ENCODE results near the gene KANK2. TPM values are rescaled to one million over a fixed set of nuclear protein-coding genes. Genes with fewer than 3 reads are reported as not detected.

KANK2 gene
- total and polyA plus RNA-seq, 2 of the 13 experiments (the other 11 are each of a cell fraction or from before 2014, with no cell fraction given): 5.7 to 12.9 TPM

- Histone ChIP-seq H3K4me3 (replicated peaks in 1 of 3; ENCODE audit: insufficient read depth in 1 of 3, low read depth in 2 of 3, low read length in 3 of 3) (no peak overlapping the region), H4K20me1 (ENCODE audit: insufficient read depth, low read length) (no peaks in the 10 kb centered on the region), H3K27ac (ENCODE audit: extremely low read length, insufficient read depth, low read length) (no peak overlapping the region), H3K9ac (ENCODE audit: insufficient read depth, low read depth, low read length) (no peak overlapping the region), H2AFZ (ENCODE audit: low read length) (no peak overlapping the region), H3K9me3 (ENCODE audit: low read length) (no peaks in the 10 kb centered on the region), H3K4me2 (ENCODE audit: low read depth, low read length) (no peak overlapping the region), H3K79me2 (ENCODE audit: insufficient read depth, low read length) (no peaks in the 10 kb centered on the region), H3K36me3 (replicated peaks in 1 of 2; ENCODE audit: control insufficient read depth in 1 of 2, insufficient read depth in 2 of 2, low read length in 2 of 2) (peaks cover 2 to 15% of the 10 kb centered on the region in 2 experiments; a peak in 3 of 5 replicates), H3K27me3 (ENCODE audit: control insufficient read depth in 1 of 2, insufficient read depth in 2 of 2, low read length in 2 of 2) (no peaks in the 10 kb centered on the region), H3K4me1 (ENCODE audit: insufficient read depth, low read length) (peaks cover 22% of the 10 kb centered on the region)
- no TSS peak for BruUV-seq (replicated peaks)
- peak; percentile 27 for DNase-seq (ENCODE audit: low spot score)
- no peak for FAIRE-seq
- 93% methylated on average over 14 of the region's 14 CpGs for WGBS (ENCODE audit: low lambda C conversion rate)
- intact Hi-C loops (cut with micrococcal nuclease; ENCODE audit: unreplicated experiment): loop anchor here (1.0 kb wide), 1 partner anchor 12 kb away; the partner anchor contains the start of gene ANGPTL8
- ChIA-PET POLR2A (no interaction called here), CTCF (ENCODE audit: low intra/inter-chr PET ratio, low total read pairs) (no interaction called here)
- in situ Hi-C loops (cut with HindIII; ENCODE audit: extremely low pct_ligation_motif_present, low pct_unique_long_range_greater_than_20kb): no loop called here
- peak; percentile 51 for ATAC-seq
- TF ChIP-seq PRDM10 (CRISPR knock-in tag; IDR thresholded peaks at IDR 0.05; ENCODE audit: low read depth) (no peak), ZSCAN20 (CRISPR knock-in tag; IDR thresholded peaks at IDR 0.05; ENCODE audit: borderline replicate concordance) (no peak), KDM3A (CRISPR knock-in tag; IDR thresholded peaks at IDR 0.05; ENCODE audit: low read depth) (no peak), ZNF256 (CRISPR knock-in tag; conservative IDR thresholded peaks at IDR 0.05) (no peak), KAT2B (IDR thresholded peaks at IDR 0.05; ENCODE audit: borderline replicate concordance, low read depth, low read length) (no peak), GFI1 (CRISPR knock-in tag; IDR thresholded peaks at IDR 0.05; ENCODE audit: borderline replicate concordance) (no peak), STAG1 (CRISPR knock-in tag; IDR thresholded peaks at IDR 0.05) (peak; percentile 26; the same call in 1 of the 2 replicates), IRF1 (CRISPR knock-in tag; IDR thresholded peaks at IDR 0.05; ENCODE audit: low read depth) (no peak), ZBTB33 (CRISPR knock-in tag; IDR thresholded peaks at IDR 0.05) (peak; percentile 86), CC2D1A (CRISPR knock-in tag; IDR thresholded peaks at IDR 0.05) (no peak), MXD1 (CRISPR knock-in tag; IDR thresholded peaks at IDR 0.05) (no peak), CTCF (CRISPR knock-in tag; IDR thresholded peaks at IDR 0.05) (peak; percentile 64), RAD21 (CRISPR knock-in tag; IDR thresholded peaks at IDR 0.05) (0 out of 2 replicates have a peak, but pooled peaks have one; percentile 27), ZNF672 (CRISPR knock-in tag; IDR thresholded peaks at IDR 0.05) (no peak), SMAD3 (CRISPR knock-in tag; IDR thresholded peaks at IDR 0.05) (no peak), ZNF460 (CRISPR knock-in tag; IDR thresholded peaks at IDR 0.05; ENCODE audit: borderline replicate concordance) (no peak)
Measured at GRCh38 chr19:11227195-11227886, 30.0 kb upstream of the KANK2 start.

All from HepG2 (cell line).